Stimulated activated CD8-positive, alpha-beta memory T cell treated with anti-CD3 and anti-CD28 coated beads, Interleukin-15, amount 100 ng/mL, for 48 hours (primary cell): ENCODE data around the gene ACTR5.
"Not testable (repeated sequence)": the region's sequence is repeated elsewhere in the genome, so short reads cannot be mapped to it uniquely, and the experiment has no call there.

ENCODE experiments used
- DNase-seq, 2 donors: peaks; one replicate each; pipeline ENCODE4 v3.0.0-alpha.2; 2020; ENCODE audit warnings: low read depth in 2 of 2

ACTR5 gene

DNA sequence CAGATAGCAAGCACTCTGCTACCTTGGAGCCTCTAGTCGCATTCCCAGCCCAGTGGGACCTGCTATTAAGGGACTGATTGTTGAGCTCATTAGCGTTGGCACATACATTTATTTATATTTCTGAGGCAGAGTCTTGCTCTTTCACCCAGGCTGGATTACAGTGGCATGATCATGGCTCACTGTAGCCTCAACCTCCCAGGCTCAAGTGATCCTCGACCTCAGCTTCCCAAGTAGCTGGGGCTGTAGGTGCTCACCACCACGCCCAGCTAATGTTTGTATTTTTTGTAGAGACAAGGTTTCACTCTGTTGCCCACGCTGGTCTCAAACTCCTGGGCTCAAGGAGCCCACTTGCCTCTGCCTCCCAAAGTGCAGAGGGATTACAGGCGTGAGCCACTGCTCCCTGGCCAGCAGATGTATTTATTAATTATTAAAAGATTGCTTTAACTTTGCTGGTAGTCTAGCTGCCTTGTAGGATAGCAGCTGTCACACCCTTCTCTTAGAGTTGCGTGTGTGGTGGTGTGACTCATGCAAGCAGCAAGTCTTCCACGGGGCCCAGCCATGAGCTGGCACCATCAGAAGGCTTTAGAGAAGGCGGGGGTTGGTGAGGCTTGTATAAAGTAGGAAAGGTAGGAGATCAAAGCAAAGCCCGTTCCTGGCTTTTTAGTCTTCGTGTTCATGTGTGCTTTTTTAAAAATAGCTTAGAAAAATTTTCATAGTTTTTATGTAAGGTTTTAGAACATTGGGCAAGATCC is 16.5 kb downstream of the ACTR5 start:
- peak; percentile 32 to 42 for DNase-seq

DNA sequence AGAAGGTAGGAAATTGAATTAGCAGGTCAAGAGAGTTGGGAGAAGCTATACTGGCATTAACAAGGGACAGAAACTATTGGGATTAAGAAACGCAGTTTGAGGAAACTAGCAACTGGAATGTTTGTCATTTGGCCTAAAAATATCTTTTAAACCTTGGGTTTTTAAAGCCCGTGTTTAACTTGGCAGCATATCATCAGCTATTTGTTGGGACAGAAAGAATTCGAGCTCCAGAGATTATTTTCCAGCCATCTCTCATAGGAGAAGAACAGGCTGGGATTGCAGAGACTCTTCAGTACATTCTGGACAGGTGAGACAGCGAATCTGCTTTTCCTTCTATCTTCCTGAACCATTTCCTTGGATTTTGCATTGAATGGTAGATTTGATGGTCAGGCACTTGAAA is 17.8 kb downstream of the ACTR5 start:
- DNase-seq = no peak

DNA sequence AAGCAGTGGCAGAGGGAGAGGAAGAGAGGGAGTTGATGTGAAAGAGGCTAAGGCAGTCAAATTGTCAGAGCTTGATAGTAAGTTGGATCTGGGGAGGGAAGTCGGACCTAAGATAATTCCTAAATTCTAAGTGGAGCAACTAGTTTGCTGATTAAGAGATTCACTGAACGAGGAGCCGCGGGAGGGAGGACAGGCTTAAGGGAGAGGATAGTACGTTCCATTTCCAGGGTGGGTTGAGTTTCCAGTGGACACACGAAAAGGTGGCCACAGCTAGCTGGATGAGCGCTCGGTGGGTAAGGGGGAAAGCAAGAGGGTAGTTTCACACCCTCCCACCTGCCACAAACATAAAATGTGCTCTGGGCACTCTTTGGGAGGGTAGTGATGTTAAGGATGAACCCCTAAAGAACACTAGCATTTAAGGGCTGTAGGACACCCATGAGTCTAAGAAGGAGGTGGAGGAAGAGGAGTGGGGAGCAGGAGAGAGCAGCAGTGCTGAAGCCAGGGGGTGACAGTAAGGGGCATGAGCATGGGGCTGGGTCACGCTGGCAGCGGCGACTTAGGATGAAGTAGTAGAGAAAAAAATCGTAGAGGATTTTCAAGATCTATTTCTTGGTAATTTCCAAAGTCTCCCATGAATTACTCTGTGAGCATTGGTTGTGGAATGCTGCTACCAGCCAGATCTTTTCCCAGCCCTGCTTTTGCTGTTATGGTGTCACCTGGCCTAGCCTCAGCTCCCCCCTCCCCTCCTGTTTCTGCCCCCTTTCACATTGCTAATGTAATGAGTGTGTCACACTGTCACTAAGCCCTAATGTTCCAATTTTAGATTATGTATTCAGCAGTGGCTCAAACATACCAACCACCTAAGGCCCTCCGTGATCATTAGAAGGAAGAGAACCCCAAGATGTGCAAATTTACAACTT is 21.4 kb downstream of the ACTR5 start:
- DNase-seq = no peak

DNA sequence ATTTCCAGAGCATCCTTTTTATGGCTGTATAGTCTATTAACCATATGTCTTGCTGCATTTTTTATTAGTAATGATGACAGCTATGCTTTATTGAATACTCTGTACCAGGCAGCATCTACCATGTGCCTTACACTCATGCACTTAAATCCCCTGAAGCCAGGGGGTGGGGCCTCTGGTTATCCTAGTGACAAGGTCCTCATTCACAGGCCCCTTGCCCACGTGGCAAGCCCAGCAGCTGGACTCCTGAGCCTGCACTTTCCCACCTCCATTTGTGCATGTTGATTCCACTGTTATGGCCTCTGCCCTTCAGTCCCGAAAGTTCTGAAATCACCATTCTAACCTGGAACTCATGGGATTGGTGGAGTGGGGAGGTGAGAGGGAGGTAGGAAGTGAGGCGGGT is 22.3 kb downstream of the ACTR5 start:
- no peak for DNase-seq

DNA sequence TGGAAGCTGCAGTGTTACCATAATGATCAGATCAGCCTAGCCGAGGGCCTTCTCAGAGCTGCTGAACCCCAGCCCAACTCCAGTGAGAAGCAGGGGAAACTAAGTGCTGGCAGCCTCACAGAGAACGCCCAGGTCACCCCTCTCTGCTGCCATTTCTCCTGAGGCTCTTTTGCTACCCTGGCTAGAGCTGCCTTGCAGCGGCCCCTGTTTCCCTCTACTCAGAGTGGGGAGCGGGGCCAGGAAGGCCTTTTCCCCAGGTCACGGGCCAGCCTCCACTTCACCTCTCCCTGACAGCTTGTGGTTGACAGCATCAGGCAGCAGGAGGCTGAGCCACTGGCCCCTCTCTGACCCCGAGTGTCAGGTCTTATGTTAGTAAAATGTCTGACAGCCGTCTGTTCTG is 22.7 kb downstream of the ACTR5 start:
- no peak for DNase-seq

DNA sequence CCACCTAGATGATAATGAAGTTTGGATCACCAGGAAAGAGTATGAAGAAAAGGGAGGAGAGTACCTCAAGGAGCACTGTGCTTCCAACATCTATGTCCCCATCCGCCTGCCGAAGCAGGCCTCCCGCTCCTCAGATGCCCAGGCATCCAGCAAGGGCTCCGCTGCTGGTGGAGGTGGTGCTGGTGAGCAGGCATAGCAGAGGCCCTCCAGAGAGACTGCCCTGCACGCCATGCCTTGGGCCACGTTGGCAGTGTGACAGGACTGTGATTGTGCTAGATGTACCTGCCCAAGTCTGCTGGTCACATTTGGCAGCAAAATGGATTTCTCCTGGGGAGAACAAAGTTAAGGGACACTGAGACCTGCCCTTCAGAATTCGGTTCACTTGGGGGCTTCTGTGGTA is 23.4 kb downstream of the ACTR5 start:
- DNase-seq = no peak

DNA sequence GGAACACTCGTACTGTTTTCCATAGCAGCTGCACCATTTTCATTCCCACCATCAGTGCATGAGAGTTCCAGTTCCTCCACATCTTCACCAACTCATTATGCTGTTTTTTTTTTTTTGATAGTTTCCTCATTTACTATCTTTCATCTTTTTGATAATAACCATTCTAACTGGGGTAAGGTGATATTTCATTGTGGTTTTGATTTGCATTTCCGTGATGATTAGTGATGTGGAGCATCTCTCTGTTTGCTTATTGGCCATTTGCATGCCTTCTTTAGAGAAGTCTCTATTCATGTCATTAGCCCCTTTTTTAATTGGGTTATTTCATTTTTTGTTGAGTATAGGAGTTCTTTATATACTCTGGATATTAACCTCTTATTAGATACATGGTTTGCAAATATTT is 25.9 kb downstream of the ACTR5 start:
- no peak for DNase-seq

DNA sequence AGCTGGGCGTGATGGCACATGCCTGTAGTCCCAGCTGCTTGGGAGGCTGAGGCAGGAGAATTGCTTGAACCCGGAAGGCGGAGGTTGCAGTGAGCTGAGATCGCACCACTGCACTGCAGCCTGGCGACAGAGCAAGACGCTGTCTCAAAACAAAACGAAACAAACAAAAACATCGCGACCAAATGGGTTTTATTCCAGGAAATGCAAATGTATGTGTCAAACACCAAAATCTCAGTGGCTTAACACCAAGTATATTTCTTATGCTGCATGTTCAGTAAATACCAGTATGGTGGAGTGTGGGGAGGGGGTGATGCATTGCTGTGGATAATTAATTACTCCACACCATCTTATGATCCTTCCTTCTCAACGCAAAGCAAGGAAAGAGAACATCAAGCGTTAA is 28.1 kb downstream of the ACTR5 start:
- DNase-seq = no peak

DNA sequence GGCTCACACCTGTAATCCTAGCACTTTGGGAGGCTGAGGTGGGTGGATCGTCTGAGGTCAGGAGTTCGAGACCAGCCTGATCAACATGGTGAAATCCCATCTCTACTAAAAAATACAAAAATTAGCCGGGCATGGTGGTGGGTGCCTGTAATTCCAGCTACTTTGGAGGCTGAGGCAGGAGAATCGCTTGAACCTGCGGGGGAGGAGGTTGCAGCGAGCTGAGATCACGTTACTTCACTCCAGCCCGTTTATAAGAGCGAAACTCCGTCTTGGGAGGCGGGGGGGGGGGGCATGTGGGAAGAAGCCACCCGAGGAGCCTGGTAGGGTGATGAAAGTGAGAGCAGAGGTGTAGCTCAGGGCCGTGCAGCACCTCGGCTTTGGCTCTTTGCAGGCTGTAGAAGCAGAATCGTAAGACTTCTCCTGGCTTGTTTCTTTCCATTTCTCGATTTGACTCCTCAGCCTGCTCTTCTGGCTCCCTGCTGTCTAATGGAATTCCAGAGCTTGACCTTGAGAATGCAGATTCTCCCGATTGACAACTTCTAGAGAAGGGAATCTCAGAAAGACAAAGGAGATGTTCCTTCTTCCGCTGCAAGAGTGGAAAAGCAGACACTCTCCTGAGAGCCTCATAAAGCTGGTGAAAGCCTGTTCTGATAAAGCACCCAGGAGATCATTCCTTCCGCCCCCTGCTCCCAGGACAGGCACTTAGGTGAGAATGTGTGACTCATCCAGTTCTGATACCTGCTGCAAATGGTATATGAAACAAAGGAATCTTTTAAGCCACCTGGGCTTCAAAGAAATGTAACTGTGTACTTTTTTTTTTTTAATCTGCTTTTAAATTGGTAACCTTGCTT is 31.2 kb downstream of the ACTR5 start:
- no peak for DNase-seq

DNA sequence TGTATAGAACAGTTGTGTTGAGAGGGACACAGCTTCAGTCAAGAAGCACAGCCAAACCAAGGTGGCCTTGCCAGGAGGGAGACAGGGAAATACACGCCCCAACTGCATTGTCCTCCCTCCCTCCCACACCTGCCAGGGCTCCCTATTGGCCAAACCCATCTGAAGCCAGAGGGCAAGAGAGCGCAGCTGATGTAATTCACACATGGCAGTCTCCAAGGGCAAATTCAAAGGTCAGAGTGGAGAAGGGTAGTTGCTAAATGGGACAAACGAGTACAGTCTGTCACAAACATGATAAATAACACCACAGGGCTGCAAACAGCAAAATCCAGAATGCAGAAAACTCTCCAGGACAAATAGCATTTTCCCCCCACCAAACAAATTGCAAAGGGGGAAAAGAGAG is 34.0 kb downstream of the ACTR5 start:
- no peak for DNase-seq

DNA sequence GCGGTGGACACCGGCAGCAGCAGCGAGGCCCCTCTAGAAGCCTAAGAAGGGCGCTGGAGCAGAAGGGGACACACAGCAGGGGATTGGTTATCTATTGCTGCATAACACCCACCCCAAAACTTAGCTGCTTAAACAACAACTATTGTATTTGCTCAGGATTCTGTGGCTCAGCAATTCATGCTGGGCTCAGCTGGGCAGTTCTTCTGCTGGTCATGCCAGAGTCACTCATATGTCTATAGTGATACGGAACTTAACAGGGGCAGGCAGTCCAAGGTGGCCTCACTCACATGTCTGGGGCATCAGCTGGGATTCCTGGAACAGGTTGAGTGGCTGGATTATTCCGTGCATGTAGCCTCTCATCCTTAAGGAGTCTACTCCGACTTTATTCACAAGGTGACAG is 39.6 kb downstream of the ACTR5 start:
- no peak for DNase-seq

DNA sequence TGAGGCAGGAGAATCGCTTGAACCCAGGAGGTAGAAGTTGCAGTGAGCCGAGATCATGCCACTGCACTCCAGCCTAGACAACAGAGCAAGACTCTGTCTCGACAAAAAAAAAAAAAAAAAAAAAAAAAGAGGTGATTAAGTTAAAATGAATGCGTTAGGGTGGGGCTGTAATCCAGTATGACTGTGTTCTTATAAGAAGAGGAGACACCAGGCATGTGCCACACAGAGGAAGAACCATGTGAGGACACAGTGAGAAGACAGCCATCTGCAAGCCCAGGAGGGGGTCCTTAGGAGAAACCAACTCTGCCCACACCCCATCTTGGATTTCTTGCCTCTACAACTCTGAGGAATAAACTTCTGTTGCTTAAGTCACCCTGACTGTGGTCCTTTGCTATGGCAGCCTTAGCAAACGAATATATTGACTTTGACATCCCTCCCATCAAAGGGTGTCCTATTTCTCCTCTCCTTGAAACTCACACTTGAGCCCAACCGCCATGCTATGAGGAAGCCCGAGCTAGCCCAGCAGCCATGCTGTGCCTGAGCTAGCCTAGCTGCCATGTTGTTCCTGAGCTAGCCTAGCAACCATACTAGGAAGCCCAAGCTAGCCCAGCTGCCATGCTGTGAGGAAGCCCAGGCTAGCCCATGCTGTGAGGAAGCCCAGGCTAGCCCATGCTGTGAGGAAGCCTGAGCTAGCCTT is 41.4 kb downstream of the ACTR5 start:
- no peak for DNase-seq

DNA sequence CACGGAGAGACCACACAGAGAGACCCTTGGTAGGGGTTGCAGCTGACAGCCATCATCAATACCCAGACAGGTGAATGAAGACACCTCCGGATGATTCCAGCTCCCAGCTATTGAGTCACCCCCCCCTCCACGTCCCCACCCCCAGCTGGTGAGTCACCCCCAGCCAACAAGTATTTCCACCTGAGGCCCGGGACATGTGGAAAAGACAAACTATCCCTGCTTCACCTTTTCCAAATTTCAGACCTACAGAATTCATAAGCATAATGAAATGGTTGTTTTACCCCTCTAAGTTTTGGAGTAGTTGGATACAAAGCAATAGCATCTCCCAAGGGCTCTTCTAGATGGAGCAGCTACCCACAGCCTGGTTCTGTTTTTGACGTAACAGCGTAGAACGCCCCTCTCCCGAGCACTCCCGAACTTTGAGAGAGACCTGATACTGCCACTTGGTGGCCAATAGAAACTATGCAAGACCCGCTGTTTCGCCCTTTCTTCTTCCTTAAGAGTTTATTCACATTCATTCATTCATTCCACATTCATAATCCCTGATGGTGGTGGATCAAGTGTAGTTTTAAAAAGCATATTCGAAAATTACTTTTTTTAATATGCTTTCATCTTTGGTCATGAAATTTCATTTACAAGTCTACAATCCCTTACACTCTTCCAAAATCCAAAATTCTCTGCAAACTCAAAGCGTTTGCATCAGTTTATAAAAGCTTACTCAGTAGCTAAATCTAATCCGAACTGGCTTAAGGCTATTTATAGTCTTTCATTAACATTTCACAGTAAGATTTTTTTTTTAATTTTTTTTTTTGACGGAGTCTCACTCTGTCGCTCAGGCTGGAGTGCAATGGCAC is 42.2 kb downstream of the ACTR5 start:
- DNase-seq = peak in 1 of 2 donors; percentile 20

DNA sequence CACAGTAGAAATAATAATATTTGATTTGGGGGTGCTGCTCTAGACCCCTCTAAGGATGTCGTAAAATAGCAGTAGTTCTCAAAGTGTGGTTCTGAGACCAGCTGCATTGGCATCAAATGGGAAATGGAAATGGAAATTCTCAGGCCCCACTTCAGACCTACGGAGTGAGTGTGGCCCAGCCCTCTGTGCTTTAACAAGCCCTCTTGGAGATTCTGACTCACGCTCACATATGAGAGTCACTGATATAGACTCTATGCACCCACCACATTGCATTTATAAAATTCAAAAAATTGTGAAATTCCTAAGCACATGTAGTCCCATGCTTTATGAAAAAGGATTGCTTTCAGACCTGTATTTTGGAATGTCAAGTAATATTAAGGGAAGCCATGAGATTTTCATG is 43.0 kb downstream of the ACTR5 start:
- no peak for DNase-seq

DNA sequence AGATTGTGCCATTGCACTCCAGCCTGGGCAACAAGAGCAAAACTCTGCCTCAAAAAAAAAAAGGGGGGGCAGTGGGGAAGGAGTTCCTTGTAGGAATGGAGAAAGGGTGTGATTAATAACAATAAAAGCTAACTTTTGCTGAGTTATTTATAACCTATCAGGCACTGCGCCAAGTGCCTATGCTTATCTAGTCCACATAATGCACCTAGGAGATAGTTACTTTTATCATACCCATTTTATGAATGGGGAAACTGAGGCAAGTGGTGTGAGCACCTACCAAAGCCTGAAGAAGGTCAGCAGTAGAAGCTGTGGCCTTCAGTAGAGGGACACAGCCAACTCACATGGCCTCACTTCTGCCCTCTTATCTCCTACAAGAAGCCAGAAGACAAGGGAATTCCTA is 43.7 kb downstream of the ACTR5 start:
- DNase-seq = no peak

DNA sequence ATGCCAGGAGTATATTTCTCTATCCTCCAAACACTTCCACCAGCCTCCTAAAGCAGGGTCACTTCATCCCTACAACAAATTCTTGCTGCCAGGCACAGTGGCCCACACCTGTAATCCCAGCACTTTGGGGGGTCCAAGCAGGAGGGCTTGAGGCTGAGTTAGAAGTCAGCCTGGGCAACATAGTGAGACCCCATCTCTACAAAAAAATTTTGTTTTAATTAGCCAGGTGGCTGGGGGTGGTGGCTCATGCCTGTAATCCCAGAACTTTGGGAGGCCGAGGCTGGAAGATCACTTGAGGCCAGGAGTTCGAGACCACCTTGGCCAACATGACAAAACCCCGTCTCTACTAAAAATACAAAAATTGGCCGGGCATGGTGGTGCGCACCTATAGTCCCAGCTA is 45.8 kb downstream of the ACTR5 start:
- DNase-seq = not testable (repeated sequence)

DNA sequence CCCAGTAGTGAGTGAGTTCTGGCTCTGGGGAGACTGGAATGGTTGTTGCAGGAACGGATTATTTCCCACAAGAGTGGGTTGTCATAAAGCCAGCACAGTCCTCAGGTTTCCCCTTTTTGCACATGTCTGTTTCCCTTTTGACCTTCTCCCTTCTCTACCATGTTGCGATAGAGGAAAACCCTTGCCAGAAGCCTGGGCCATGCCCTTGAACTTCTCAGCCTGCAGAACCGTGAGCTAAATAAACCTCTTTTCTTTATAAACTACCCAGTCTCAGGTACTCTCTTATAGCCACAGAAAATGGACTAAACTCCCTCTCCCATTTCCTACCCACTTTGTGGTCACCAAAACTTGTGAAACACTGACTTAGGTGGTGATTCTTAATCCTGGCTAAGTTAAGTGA is 50.0 kb downstream of the ACTR5 start:
- DNase-seq = no peak

DNA sequence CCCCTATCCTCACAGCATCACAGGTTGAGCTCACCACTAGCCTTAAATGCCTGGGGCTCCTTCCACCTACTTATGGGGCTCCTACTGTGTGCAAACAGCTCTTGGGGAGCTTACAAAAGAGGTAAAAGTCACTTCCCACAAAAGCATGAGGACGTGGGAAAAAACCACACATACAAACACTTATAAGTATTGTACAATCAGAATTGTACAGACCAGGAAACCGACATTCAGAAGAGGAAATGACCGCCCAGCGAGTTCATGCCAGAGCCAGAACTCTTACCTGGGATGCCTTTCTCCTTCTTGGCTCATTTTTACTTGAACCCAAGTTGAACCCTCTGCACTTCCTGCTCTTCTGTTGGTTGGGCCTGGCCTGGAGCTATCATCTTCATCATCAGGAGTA is 50.9 kb downstream of the ACTR5 start:
- no peak for DNase-seq

DNA sequence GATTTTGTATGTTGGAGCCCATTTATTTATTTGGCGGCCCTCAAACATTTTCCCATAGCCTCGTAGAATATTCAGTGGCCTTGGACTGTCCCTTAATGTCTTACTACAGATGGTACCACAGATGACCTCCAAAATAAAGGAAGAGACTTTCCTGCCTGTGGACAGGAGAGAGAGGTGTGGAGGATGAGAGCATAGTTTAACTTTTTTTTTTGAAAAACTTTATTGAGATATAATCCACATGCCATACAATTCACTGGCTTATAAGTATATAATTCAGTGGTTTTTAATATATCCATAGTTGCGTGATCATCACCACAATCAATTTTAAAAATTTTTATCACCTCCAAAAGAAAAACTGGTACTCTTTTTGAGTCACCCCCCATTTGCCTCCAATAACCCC is 52.6 kb downstream of the ACTR5 start:
- DNase-seq = no peak

DNA sequence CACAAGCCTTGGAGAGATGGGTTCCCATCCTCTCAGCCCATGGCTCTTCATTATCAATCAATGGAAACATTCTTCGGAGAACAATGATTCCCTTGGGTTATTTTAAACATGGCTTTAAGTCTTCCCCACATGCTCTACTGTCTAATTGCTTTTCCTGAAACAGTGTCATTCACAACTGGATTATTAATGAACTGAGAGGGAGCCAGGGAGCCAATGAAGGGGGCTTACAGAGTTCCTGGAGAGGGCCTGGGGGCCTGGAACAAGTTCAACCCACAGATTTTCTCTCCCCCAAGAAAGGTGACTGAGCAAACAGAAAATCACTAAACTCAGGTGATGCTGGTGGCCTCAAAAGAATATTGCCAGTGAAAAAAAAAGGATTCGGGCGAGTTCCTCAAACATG is 56.0 kb downstream of the ACTR5 start:
- no peak for DNase-seq
